ENCODE measurements around the gene CDK12. TPM values are rescaled to one million over a fixed set of nuclear protein-coding genes. Genes with fewer than 3 reads are reported as not detected.
"Not testable (repeated sequence)": the region's sequence is repeated elsewhere in the genome, so short reads cannot be mapped to it uniquely, and the experiment has no call there.

CDK12 gene
- total RNA-seq, 2 donors from 2014 or later, result 40.1 to 55.3 TPM

DNA sequence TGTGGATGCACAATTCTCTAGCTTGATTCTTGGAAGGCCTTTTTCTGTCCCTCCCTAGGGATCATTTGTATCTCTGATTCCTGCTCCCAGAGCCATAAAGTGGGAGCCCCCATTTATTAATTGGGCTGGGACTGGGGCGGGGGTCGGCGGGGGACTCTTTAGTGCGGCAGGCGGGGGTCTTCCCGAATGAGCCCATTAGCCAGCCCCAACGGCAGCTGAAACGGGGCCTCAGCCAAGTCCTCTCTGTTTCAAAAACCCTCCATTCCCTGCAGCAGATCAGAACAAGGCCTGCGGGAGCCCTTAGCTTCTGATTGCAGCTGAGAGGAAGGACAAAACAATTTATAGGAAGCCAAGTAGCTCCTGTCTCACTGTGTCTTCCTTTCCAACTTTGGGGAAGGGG, 79.3 kb downstream of the CDK12 start:
- Histone ChIP-seq H3K36me3 (no peaks in the 10 kb centered on the region), H3K4me1 (no peaks in the 10 kb centered on the region), H3K27ac (no peak overlapping the region), H3K4me3 (no peak overlapping the region), H3K27me3 (no peaks in the 10 kb centered on the region), H3K9me3 (no peaks in the 10 kb centered on the region), H3K9ac (ENCODE audit: low read depth in 2 of 2, low read length in 2 of 2) (no peak overlapping the region)
- intact Hi-C loops (cut with DNase I), result no loop called here
- no peak for DNase-seq
- TF ChIP-seq CTCF (IDR thresholded peaks at IDR 0.05), result no peak

DNA sequence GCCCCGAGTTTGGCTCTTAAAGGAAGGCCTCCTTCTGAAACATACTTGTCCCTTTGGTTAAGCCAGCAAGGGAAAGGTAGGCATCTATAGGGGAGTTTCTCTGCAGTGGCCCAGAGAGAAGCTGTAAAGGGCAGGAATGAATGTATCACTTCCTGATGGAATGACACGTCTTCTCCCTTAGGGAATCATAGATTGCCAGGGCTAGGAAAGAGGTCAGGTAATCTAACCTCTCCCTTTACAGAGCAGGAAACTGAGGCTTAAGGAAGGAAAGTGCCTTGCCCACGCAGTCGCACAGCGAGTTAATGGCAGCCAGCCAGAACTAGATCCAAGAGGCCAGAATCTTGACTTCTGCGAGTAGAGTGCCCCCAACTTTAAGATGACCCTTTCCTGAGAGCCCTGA, 80.4 kb downstream of the CDK12 start:
- Histone ChIP-seq H3K27ac (no peak overlapping the region), H3K9ac (ENCODE audit: low read depth in 2 of 2, low read length in 2 of 2) (no peak overlapping the region), H3K27me3 (no peaks in the 10 kb centered on the region), H3K9me3 (no peaks in the 10 kb centered on the region), H3K4me3 (no peak overlapping the region), H3K4me1 (no peaks in the 10 kb centered on the region), H3K36me3 (no peaks in the 10 kb centered on the region)
- no peak for DNase-seq
- intact Hi-C loops (cut with DNase I), result no loop called here
- no peak for TF ChIP-seq CTCF (IDR thresholded peaks at IDR 0.05)

DNA sequence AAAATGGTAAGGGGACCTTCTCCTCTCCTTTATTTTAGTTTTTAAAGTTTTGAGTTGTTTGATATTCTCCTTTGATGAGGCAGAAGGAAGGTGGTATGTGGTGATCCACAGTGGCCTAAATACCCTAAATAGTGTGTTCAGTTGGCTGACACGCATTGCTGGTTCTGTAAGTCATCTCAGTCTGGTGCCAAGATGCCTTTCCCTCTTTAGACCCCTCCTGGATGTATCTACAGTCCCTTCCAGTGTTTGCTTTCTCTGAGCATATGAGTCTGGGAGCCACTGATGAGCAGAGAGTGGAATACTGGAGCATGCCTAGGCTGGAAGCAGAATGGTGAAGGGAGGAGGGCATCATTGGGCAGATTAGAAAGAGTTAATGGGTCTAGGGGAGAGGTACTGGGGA, 81.9 kb downstream of the CDK12 start:
- no peaks in the 10 kb centered on the region for H3K36me3 ChIP-seq
- no peaks in the 10 kb centered on the region for H3K27me3 ChIP-seq
- no peak for DNase-seq
- no peak overlapping the region for H3K9ac ChIP-seq (ENCODE audit: low read depth in 2 of 2, low read length in 2 of 2)
- H3K4me1 ChIP-seq, result no peaks in the 10 kb centered on the region
- no peak overlapping the region for H3K27ac ChIP-seq
- no peak for TF ChIP-seq CTCF (IDR thresholded peaks at IDR 0.05)
- H3K4me3 ChIP-seq, result no peak overlapping the region
- no peaks in the 10 kb centered on the region for H3K9me3 ChIP-seq
- intact Hi-C loops (cut with DNase I), result no loop called here

DNA sequence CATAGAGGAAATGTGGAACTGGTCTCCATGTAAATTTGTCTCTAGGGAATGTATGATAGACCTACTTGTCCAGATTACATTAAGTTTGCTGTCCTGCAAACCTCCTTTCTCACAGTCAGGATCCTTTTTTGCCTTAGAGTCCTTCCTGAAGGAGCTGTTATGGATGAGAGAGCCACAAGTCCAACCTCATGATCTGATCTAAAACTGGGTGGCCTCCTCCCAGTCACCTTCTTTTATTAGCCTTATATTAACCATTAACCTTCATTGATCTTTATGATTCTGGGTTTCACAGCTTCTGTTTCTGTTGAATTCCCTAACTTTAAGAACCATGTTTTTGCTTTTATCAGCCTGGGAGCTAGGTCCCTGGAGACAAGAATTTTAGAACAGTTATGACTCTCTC, 82.4 kb downstream of the CDK12 start:
- Histone ChIP-seq H3K4me1 (no peaks in the 10 kb centered on the region), H3K9ac (ENCODE audit: low read depth in 2 of 2, low read length in 2 of 2) (no peak overlapping the region), H3K9me3 (no peaks in the 10 kb centered on the region), H3K27me3 (no peaks in the 10 kb centered on the region), H3K4me3 (no peak overlapping the region), H3K36me3 (no peaks in the 10 kb centered on the region), H3K27ac (no peak overlapping the region)
- intact Hi-C loops (cut with DNase I), result no loop called here
- DNase-seq, result no peak
- no peak for TF ChIP-seq CTCF (IDR thresholded peaks at IDR 0.05)

GRCh38 chr17:39544361-39544760, 83.1 kb downstream of the CDK12 start:
- H3K9ac ChIP-seq (ENCODE audit: low read depth in 2 of 2, low read length in 2 of 2); H3K36me3 ChIP-seq; H3K4me3 ChIP-seq; H3K4me1 ChIP-seq; DNase-seq; H3K27me3 ChIP-seq; H3K27ac ChIP-seq; H3K9me3 ChIP-seq; intact Hi-C loops (cut with DNase I): not testable (repeated sequence)

DNA sequence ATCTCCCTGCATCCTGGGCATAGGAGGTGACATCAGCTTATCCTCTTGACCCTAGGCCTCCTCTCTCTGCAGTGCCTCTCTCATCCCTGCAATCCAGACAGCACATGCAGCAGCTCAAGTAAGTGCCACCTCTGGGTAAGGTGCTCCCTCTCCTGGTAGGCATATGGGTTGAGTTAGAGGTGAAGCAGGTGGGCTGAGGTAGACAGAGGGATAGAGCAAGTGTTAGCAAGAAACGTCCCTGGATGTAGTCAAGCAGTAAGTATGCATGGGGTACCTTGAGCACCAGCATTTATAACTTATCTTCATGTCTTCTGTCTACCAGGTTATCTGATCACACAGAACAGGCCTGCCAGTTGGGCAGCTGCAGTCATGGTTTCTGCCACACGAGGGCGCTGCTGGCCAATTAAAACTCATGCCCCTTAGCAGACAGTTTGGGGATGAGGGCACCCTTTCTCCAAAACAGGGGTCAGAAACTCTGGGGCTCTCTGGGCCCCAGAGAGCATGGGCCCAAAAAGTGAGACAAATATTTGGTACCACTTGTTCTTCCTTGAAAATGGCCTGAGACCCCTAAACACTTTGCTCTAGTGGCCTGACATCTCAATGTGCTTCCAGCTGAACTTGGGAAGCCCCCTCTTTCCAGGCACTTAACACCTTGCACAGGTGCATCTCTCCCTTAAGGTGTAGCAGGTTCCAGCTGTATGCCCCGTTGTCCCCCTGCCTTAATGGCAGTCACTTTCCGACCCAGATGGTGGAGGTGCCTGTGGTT, 86.6 kb downstream of the CDK12 start:
- intact Hi-C loops (cut with DNase I), result loop anchor here (5.0 kb wide), 2 partner anchors 74 to 119 kb away; partner anchors contain the start of genes PNMT and TCAP
- H3K4me1 ChIP-seq, result no peaks in the 10 kb centered on the region
- no peaks in the 10 kb centered on the region for H3K27me3 ChIP-seq
- H3K36me3 ChIP-seq, result no peaks in the 10 kb centered on the region
- peak; percentile 93 for TF ChIP-seq CTCF (IDR thresholded peaks at IDR 0.05)
- no peak overlapping the region for H3K9ac ChIP-seq (ENCODE audit: low read depth in 2 of 2, low read length in 2 of 2)
- H3K27ac ChIP-seq, result no peak overlapping the region
- H3K9me3 ChIP-seq, result no peaks in the 10 kb centered on the region
- DNase-seq, result peak; percentile 78
- no peak overlapping the region for H3K4me3 ChIP-seq
